ENCODE measurements around the gene RPL22. TPM values are rescaled to one million over a fixed set of nuclear protein-coding genes. Genes with fewer than 3 reads are reported as not detected.

Gene RPL22
- total RNA-seq = 100 to 1,000 TPM; 149 to 243 (median 178) TPM

GRCh38 chr1:6199298-6200187 lies at the start of gene RPL22:
TSS of gene RPL22 (minus strand) at chr1:6199595. CDS start at chr1:6199573, 22 bp downstream.
- TF ChIP-seq, protein P1, sequence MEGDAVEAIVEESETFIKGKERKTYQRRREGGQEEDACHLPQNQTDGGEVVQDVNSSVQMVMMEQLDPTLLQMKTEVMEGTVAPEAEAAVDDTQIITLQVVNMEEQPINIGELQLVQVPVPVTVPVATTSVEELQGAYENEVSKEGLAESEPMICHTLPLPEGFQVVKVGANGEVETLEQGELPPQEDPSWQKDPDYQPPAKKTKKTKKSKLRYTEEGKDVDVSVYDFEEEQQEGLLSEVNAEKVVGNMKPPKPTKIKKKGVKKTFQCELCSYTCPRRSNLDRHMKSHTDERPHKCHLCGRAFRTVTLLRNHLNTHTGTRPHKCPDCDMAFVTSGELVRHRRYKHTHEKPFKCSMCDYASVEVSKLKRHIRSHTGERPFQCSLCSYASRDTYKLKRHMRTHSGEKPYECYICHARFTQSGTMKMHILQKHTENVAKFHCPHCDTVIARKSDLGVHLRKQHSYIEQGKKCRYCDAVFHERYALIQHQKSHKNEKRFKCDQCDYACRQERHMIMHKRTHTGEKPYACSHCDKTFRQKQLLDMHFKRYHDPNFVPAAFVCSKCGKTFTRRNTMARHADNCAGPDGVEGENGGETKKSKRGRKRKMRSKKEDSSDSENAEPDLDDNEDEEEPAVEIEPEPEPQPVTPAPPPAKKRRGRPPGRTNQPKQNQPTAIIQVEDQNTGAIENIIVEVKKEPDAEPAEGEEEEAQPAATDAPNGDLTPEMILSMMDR (IDR thresholded peaks at IDR 0.05; ENCODE audit: low read depth) = no peak

DNA sequence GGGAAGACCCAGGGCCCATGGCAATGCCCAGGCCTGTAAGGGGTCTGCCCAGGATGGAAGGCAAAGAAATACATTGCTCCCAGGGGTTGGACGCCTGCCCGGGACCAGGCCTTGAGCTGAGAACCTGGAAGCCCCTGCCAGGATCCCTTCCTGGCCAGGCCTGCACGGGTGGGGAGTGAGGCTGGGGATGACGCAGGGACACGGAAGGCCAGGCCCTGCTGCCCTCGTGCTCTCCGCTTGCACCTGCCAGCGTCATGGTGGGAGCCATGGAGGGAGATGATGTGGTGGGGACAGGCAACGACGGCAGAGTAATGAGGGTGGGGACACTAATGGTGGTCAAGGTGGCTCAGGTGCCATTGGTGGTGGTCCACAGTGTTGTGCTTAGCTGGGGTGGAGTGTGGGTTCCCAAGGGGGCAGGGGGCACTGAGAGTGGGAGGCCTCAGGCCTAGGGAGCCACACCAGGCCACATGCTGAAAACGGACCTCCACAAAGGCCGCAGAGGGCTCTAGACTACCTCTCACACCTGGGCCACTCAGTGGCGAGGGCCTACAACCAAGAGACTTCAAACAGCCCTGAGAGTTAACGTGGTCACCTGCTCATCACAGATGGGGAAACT lies 48.9 kb upstream of the RPL22 start:
- TF ChIP-seq, protein P1 (IDR thresholded peaks at IDR 0.05; ENCODE audit: low read depth) = no peak

GRCh38 chr1:6247651-6248050 lies 48.3 kb upstream of the RPL22 start:
- TF ChIP-seq, protein P1 (IDR thresholded peaks at IDR 0.05; ENCODE audit: low read depth) = no peak

- TF ChIP-seq, protein P1 (IDR thresholded peaks at IDR 0.05; ENCODE audit: low read depth) = no peak
These were observed 47.4 kb upstream of the RPL22 start for GRCh38 chr1:6246497-6247467.

DNA sequence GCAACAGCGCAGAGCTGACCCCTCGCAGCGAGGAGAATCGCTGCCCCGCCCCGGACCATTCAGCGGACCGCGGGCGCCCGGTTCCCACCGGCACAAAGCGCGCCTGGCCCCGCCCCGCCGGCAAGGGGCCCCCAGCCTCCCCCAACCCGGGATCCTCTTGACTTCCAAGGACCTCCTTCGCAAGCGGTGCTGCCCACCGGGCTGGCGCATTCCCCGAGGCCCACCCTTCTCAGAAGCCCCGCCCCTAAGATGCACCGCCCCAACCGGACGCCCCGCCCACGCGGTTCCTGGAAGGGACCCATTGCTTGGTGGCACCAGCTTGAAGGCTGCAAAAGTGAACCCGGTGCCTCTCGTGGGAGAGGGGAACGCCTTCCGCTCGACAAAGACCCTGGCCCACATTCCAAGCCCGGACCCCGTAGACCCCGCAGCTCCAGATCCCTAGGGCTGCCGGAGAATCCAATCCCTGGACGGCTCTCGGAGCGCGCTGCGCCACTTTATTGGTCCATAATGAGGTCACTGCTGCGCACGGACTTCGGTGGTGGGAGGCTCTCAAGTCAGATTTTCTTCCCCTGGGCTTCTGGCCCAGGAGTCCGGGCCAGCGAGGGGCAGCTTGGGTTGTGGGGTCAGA lies 46.6 kb upstream of the RPL22 start:
- TF ChIP-seq, protein P1 (IDR thresholded peaks at IDR 0.05; ENCODE audit: low read depth) = no peak

GRCh38 chr1:6245086-6245868 lies 45.9 kb upstream of the RPL22 start:
- TF ChIP-seq, protein P1 (IDR thresholded peaks at IDR 0.05; ENCODE audit: low read depth) = no peak

Data from subcutaneous adipose tissue (tissue), 4 donors.